Endometrium (tissue), 2 donors: Measurements from ENCODE around the gene ST6GALNAC1.

Experiments
- FAIRE-seq: peaks from 2 replicates; lab custom pipeline; 2012; peaks lifted over from hg19 to GRCh38; lab: Jason Lieb, UNC
- donor health status: control.
- donor health status: control.

The ST6GALNAC1 gene

DNA sequence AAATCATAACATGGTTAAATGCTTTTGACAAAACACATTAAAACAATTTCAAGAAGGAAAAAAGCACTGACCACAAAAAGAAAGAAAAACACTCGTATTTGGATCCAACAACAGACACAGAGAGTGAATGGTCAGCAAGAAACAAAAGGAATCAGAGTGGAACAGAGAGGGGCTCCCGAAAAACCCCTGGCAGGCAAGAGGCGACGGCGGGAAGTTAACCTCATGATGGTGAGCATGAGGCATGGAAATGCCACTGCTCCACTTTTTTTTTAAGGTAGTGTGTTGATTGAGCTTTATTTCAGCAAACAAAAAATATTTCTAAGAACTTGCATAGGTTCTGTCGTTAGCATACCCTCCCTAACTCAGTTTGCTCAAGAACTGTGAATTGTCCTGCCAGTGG lies 32.1 kb upstream of the ST6GALNAC1 start:
- FAIRE-seq, result no peak

DNA sequence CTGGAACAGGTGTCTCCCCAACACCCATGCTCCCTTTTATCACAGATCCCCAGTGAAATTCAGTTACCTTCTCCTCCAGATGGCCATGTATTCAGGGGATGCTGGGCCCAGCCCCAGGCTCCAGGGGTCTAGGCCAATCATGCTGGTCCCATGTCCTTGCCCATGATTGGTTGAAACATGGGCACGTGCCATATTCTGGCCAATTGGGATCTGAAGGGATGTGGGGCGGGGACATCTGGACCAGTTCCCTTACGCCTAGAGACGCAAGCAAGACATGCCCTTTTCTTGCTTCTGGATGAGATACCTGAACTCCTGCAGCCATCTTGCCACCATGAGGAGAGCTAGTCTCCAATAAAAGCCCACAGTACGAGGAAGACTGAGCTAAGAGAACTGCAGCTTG lies 31.0 kb upstream of the ST6GALNAC1 start:
- no peak for FAIRE-seq

DNA sequence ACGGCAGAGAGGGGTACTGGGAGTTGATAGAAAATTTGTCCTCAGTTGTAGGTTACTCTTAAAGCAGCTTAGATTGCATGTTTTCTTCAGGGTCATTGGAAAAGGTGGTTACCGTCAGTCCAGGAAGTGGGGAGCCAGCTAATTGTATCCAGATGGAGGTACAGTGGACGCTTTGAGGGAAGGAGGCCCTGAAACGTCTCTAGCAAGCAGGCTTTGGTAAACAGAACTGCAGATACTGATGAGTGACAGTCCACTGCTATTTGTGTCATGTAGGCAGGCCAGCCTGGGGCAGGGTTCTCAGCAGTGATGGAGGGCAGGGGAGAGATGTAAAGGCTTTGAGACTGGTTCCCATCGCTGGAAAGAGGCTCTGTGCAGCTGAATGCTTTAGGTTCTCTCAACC lies 30.2 kb upstream of the ST6GALNAC1 start:
- FAIRE-seq, result no peak

DNA sequence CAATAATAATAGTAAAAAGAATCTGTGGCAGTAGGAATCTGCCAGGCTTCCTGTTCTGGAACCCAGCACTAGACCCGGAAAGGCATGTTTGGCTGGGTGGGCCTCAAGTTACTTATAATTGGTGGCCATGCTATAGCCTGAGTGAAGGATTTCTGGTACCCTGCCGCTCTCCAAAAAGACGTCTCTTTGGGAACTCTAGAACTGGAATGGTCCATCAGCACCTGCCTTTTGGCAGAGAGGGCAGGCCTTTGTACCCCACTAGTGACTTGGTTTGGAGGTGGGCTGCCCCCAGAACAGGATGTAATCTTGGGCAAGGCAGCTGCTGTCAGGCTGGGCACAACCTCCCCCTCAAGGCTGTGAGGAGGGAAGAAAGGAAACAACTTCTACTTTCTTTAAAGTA lies 29.3 kb upstream of the ST6GALNAC1 start:
- no peak for FAIRE-seq

DNA sequence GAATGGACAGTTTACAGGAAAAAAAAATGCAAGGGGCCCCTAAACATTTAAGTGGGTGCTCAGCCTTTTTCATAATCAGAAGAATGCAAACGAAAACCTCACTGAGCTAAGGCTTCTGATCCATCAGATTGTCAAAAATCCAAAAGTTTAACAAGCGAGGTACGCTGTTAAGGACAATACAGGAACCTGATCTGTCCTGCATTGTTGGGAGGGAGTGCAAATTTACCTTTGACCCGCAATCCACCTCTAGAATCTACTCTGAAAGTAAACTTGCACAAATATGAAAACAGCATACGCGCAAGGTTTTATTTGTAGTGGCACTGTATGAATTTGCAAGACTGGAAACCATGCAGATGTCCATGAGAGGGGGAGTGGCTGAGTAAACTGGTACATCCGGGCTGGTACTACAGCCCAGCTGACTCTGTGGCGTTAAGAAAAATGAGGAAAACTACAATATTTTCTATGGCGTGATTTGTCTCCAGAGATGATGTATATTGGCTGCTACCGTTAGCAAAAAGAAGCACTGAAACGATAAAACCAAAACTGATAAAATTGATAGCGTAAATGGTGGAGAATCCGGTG lies 28.8 kb upstream of the ST6GALNAC1 start:
- no peak for FAIRE-seq

DNA sequence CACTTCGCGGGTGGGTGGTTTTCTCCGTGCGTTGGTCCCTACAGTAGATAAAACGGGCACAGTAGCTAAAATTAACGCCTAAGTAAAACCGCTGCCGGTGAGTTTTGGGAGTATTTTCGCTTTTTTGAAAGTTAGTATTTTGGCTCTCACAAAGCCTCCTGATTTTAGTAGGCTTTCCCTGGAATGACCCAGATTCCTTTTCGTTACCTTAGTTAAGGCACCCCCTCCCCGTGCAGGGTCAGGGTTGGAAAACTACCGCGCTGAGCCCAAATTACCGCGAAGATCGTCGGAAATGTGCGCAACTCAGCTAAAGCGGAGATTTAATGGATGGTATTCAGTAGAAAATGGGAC lies 28.3 kb upstream of the ST6GALNAC1 start:
- FAIRE-seq, result no peak

DNA sequence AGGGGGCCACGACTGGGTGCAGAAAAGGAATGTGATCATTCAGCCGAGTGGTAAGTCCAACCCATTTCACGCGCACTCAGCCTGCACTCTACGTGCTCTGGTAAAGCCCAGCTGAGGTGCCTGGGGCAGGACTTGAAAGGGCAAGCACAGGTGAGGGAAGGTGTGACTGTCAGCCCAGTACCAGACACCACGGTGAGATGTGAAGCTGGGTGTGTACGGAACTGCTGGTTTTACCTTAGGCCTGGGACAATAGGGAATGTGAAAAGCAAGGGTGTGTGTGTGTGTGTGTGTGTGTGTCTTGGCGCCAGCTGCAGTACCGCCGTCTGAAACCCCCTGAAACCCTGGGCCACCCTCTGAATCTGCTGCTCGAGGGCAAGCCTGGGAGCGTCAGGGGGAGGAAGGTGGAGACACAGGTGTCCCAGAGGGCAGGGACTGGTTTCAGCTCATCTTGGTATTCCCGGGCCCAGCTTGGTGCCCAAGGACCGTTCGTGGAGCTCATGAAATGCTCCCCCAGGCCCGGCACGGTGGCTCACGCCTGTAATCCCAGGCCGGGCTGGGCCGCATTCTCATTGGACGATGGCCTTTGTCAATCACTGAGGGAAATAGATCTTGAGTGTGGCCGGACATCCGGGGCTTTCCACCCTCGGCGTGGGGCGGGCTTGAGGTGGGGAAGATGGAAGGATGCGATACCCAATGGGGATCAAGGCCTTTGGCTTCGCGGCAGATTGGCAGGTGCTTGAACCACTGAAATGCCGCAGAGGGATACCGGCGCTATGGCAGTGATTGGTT lies 27.8 kb upstream of the ST6GALNAC1 start:
- peak; percentile 97 for FAIRE-seq

DNA sequence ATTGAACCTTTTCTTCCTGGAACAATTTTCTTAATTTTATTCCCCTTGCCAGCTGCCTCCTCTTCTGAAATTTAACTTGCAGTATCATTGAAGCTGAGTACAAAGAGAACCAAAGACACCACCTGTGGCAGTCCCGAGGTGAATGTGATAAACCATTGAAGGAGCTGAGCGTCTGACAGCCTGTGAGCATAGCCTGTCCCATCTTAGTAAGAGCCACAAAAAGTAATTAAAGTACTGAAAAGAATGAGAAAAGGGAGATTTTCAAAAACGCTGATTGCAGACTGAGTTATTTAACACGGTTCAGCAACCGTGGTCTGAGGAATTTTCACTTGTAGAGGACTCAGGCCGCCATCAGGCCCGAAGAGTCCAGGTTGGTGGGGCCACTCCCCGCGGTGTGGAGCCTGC lies 27.2 kb upstream of the ST6GALNAC1 start:
- FAIRE-seq, result no peak

DNA sequence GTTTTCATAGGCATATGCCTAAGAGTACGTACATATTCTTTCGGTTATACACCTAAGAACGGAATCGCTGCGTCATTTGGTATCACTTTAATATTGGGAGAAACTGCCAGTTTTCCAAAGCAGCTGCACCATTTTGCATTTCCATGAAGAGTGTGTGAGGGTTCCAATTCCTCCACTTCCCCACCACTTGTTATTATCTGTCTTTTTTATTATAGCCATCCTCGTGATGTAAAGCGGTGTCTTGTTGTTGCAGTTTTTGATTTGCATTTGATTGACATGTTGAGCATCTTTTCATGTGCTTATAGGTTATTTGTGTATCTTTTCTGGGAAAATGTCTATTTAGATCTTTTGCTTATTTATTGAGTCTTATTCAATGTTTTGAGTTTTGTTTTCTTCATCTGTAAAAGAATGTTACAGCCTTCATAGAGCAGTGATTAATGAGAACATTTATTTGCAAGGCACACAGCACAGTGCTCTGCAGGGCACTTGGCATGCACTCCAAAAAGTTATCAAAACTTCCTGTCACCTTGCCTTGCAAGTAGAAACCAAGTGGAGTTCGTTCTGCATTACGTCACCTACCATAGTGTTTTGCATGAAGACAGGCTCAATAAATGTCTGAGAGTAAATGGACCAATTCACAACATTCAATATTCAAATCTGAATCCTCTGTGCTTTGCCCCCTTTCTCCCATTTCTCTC lies 26.6 kb upstream of the ST6GALNAC1 start:
- FAIRE-seq, result no peak

DNA sequence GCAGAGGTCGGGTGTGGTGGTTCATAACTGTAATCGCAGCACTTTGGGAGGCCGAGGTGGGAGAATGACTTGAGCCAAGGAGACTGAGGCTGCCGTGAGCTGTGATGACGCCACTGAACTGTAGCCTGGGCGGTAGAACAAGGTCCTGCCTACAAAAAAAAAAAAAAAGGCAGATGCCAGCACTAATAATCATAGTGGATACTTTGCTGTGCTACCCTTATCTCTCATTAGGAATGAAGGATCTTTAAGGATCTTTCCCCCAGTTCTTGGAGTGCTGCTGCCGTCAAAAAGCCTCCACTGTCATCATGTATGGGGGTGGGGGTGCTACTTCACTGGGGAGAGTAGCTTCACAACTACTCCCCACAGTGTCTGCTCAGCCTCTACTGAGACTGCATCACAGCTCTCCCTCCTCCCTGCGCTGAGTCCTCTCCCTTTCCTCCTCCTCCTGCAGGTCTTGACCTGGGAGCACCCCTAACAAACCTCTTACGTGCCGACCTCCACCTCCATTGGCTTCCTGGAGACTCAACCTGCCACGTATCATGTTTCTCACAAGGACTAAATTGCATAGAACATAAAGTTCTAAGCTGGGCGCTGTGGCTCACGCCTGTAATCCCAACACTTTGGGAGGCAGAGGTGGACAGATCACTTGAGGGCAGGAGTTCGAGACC lies 24.4 kb upstream of the ST6GALNAC1 start:
- FAIRE-seq, result no peak

DNA sequence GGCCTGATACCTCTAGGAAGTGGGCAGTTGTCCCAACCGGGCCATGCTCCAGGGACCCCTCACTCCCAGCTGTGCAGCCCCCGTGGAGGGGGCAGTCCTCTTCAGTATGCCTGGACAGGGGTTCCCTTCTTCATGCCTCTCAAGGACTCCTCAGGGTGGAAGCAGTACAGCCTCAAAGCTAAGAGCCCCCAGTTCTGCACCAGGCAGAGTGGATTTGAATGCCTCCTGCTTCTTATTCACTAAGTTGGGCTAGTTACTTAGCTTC lies 23.9 kb upstream of the ST6GALNAC1 start:
- FAIRE-seq, result no peak

DNA sequence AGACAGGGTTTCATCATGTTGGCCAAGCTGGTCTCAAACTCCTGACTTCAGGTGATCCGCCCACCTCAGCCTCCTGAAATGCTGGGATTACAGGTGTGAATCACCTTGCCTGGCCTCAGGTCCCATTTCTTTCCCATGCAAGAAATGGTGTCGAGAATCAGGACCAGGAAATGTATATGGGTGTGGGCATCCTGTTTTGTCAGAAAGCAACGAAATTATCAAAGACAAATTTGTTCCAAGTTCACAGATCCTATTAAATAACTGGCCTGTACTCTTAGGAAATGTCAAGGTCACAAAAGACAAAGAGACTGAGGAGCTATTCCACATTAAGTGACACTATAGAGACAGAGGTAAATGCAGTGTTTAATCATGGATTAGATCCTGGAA lies 17.1 kb upstream of the ST6GALNAC1 start:
- no peak for FAIRE-seq

DNA sequence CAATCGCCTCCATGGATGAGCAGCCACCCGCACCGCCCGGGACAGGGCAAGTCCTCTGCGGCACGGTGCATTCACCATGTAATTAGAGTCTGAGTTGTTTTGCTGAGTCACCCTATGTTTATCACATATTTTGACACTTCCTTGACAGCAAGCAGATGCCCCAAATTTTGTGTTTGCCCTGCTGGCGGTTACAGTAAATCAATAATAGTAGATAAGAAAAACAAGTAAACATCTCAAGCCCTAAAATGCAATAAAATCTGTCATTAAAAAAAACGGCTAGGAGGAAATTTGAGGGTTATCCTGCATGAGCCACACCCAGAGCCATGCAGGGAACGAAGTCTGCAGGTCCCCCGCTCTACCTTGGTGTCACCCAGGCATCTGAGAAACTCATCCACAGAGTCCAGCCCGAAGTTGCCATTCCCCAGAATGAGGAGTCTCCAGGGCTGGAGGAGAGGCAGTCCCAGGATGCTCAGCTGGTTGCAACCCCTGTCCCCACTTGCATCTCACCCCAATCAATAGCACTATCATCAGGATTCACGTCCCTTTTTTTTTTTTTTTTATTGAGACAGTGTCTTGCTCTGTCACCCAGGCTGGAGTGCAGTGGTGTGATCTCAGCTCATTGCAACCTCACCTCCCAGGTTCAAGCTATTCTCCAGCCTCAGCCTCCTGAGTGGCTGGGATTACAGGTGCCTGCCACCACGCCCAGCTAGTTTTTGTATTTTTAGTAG lies 16.5 kb upstream of the ST6GALNAC1 start:
- FAIRE-seq, result peak; percentile 8

DNA sequence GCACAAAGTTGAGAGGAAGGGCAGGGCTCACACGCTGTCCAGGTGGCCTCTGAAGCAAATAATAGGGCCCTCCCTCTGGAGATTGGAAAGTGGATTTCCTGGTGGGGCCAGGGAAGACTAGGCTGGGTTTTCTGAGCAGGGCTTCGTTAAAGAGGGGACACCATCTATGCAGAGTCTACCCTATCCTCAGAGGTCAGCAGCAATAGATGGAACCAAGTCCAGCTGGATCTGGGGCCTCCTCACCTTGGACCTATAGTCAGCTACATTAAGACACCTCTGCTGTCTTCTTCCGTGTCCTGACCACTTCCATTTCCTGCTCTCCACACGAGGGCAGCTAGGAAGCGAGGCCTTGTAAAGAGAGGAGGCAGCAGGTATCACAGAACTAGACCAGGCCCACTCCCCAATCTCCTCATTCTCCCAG lies 14.7 kb upstream of the ST6GALNAC1 start:
- FAIRE-seq, result no peak

DNA sequence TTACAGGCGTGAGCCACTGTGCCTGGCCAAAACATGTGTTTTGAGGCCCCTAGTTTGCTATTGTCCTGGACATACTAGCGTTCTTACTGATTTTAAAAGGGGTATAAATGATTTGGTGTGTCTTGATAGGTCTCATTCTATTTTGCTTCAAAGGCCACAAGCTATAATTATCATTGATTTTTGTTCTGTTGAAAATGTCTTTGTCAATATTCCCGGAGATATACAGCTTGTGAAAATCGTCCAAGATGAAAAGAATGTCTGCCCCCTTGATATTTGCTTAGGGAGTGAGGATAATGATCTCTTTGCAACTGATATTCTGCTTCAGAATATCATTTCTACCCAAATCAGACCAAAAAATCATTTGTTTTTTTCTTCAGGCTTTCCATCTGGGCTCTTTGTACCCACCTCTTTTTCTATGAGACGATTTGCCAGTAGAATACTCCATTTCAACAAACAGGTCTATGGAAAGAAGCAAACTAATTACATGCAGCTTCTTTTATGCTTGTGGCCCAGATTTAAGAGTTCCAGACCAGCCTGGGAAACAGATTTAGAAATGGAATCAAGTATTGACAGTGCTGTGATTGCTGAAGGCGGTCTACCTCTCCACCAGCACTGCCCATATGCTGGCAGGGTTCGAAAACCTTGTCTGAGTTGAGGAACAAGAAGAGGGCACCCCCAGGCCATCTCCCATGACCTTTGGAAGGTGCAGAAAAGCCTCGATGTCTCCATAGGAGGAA lies 14.1 kb upstream of the ST6GALNAC1 start:
- FAIRE-seq, result no peak

DNA sequence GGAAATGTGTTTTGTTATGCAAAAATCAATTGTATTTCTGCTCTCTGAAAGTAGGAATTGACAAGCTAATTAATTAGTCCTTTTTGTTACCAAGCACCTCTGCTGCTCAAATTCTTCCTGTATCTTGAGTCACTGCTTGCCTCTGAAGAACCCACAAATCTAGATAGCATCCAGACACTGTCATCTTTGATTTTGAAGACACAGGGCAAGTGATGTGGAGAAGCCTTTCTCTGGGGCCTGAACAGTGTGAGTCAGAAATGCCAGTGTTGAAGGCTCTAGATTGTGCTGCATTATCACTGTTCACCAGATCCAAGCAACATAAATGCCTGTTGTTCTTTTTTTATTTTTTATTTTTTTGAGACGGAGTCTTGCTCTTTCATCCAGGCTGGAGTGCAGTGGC lies 10.9 kb upstream of the ST6GALNAC1 start:
- FAIRE-seq, result no peak

DNA sequence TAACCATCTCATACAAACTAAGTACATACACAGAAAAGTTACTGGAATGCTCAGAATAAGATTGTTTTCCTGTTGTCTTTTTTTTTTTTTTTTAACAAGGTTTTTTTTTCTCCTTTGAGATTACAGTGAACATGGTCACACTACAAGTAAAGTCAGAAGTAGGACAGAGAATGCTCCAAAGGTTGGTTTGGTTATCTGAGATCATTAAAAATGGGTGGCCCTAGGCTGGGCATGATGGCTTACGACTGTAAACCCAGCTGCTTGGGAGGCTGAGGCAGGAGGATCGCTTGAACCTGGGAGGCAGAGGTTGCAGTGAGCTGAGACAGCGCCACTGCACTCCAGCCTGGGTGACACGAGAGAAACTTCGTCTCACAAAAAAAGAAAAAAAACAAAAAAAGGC lies 6.9 kb upstream of the ST6GALNAC1 start:
- no peak for FAIRE-seq

DNA sequence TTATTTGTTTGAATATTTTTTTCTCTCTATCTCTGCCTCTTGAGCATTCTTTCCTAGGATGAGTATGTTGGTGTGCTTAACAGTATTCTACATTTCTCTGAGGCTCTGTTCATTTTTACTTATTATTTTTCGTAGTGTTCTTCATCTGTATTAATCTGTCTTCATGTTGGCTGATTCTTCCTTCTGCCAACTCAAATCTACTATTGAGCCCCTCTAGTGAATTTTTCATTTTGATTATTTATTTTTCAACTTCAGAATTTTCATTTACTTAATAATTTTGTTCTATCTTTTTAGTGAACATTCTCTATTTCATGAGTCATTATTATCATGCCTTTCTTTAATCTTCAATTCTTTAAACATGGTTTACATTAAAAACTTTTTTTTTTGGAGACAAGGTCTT lies 3.2 kb upstream of the ST6GALNAC1 start:
- FAIRE-seq, result no peak

DNA sequence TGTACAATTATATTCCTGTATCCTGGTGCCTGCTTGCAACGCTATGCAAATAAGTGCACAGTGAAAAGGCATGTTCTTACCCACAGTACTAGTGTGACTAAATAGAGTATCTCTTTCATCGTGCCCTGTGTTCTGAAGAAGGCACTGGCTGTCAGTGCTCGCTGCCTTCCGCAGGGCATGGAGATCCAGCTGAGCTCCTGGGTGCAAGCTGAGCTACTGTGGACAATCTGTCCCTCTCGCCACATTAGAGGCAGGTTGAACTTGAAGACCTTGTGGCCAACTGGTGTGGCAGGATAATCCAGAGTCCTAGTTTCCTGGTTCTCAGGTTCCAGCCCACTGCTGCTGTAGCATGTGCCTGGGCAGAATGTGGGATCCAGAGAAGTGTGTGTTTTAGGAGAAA lies 1.9 kb upstream of the ST6GALNAC1 start:
- no peak for FAIRE-seq

DNA sequence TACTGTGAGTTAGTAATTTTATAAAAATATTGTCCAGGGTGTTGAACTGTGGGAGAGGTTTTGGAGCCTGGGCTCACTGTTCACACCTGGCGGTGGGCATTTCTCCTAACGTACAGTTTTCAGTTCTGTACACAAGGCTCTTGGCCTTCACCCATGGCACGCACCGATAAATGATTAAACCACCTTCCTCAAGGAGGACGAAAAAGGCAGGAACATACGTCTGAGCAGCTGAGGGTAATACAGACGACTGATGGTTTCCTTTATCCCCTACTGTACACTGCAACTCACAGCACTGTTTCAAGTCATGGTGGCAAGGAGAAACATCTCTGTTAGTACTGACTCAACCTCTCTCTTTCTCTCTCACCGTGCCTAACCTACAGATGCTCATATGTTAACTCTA lies 1.4 kb upstream of the ST6GALNAC1 start:
- no peak for FAIRE-seq

DNA sequence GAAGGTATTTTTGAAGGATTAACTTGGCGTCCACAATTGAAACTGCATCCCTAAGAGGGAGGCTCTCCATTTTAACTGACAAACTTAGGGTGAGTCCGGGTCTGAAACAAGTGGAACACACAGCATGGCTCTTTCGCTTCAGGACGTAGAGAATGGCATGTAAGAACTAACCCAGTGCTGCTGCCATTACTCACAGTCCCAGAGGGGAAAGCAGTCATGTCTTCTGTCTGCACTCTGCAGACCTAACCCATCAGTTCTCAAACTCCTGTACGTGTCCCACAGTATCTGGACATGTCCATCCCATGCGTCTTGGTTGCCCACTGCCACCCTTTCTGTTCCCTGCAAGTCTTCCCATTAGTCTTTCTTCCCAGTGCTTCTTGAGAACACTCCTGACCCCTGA lies 563 bp downstream of the ST6GALNAC1 start:
- no peak for FAIRE-seq

DNA sequence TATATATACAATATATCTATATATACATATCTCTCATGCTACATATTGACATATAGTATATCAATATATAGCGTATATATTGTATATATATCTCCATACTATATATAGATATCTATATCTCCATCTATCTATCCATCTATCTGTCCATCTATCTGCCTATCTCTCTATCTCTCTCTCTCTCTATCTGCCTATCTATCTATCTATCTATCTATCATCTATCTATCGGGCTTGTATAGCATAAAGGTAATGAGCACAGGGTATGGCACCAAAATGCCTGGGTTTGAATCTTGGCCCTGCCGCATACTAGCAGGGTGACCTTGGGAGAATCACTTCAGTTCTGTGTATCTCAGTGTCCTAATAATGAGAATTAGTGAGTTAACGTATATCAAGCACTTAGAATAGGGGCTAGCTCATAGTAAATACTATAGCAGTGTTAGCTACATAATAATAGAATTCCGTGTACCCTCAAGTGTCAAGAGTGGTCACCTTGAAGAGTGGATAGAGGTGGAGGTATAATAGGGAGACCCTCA lies 1.5 kb downstream of the ST6GALNAC1 start:
- FAIRE-seq, result no peak
